Pons (tissue), 1 donor: ENCODE results near the gene ZIC2.
"Not testable (repeated sequence)": the region's sequence is repeated elsewhere in the genome, so short reads cannot be mapped to it uniquely, and the experiment has no call there.

Source experiments
- DNase-seq: peaks from one replicate; pipeline ENCODE4 v3.0.0-alpha.2; 2016; ENCODE audit warnings: low spot score

ZIC2 gene

DNA sequence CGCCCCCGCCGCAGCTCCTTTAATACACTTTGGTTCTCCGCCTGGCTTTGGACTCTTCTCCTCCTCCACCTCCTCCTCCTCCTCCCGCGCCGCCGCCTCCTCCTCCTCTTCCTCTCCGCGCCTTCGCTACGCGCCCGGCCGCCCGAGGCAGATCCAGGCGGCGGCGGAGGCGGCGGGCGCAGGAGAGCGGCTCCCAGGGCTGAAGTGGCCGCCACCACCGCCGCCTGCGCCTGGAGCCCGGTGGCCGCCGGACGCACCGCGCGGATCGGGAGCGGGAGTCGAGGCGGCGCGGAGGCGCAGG is at the start of gene ZIC2:
Gene ZIC2 (plus strand): TSS at position 50 of the 301 bp plus-strand sequence. CDS start 281 bp downstream, outside the sequence.
- no peak for DNase-seq

DNA sequence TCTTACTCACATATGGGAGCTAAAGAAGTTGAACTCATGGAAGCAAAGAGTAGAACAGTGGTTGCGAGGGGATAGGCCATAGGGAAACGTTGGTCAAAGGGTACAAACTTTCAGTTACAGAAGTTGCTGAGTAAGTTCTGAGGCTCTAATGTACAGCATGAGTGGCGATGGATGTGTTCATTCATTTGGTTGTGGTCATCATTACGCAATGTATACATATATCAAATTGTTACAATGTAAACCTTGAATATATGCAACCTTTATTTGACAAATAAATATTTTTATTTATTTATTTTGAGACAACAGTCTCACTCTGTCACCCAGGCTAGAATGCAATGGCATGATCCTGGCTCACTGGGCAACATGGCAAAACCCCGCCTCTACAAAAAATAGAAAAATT is 48.7 kb upstream of the ZIC2 start:
- DNase-seq: no peak

DNA sequence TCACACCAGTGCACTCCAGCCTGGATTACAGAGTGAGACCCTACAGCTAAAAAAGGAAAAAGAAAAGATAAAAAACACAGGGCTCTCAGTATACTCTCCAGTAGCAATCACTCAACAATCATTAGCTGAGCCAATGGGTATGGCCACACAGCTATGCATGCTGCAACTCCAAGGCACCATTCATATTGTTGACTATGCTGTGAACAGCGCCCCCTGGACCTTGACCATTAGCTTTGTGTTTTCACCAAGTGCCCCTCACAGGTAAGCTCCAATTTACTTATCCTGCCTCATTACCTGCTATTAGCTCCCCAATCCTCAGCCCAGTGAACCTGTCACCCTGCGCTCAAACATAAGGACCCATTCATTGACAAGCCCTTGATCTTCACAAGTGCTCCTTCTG is 45.8 kb upstream of the ZIC2 start:
- no peak for DNase-seq

DNA sequence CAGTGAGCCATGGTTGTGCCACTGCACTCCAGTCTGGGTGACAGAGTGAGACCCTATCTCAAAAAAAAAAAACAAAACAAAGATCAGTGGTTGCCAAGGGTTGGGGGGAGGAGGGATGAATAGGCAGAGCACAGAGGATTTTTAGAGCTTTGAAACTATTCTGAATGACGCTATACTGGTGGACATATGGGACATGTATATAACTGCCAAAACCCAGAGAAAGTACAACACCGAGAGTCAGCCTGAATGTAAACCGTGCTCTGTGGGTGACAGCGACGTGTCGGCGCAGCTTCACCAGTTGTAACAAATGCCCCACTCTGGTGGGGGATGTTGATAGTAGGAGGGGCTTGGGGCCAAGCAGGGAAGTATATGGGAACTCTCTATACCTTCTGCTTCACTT is 42.9 kb upstream of the ZIC2 start:
- no peak for DNase-seq

DNA sequence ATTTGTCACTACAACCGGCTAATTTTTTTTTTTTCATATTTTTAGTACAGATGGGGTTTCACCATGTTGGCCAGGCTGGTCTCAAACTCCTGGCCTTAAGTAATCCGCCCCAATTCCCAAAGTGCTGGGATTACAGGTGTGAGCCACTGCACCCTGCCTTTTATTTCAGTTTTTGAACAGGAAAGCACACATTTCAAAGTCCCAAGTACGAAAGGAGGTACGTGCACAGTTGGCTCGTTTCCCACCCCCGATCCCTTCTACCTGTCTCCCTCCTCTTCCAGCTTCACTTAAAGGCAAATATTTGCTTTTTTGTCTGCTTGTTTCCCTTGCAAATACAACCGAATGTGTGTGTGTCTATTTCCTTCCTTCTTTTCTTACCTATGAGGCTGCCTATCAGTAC is 40.5 kb upstream of the ZIC2 start:
- no peak for DNase-seq

DNA sequence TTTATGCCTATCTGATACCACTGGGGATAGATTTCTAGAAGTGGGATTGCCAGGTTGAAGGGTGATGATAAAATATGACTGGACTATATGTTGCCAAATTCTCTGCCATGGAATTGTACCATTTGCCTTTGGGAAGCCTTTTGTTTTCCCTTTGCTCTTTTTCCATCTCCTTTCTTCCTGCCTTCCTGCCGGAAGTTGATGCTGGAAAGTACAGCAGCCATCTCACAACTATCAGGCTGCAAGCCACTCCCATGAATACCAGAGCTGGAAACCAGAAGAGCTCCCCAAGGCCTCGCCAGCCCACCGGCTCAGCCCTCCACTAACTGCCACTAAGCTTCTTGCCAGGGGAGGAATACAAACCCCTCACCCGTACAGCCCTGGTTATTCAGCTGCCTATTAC is 39.7 kb upstream of the ZIC2 start:
- DNase-seq: no peak

DNA sequence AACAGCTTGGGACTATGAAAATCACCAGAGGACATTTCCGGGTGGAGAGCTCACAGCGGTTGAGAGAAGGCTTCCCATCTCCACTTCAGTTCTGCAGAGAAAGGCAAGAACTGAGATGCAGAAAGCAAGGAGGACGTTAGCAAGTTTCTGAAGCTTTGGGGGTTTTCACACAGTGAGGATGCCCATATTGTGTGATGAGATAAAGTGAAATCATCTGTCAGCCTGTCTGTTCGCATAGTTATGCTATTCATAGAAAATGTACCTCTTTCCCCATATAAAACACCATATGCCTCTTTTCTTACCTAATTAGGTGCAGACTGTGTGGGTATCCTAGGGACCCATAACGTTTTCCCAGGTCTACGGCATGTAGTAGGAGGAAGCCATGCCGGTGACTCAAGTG is 37.5 kb upstream of the ZIC2 start:
- DNase-seq: no peak

DNA sequence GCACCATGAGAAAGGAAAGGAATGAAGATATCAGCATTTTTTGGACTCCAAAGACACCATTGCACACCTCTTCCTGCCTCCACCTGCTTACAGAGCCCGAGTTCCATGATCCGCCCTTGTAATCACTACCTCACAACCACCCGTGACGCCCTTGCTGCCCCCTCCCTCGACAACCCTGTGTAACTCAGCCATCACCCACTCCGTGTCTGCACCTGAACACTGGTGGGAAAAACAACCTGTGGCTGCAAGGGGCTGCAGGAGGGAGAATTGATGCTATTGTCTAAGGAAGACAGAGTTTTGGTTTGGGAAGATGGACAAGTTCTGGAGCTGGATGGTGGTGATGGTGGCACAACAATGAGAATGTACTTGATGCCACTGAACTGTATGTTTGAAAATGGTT is 37.0 kb upstream of the ZIC2 start:
- DNase-seq: no peak

DNA sequence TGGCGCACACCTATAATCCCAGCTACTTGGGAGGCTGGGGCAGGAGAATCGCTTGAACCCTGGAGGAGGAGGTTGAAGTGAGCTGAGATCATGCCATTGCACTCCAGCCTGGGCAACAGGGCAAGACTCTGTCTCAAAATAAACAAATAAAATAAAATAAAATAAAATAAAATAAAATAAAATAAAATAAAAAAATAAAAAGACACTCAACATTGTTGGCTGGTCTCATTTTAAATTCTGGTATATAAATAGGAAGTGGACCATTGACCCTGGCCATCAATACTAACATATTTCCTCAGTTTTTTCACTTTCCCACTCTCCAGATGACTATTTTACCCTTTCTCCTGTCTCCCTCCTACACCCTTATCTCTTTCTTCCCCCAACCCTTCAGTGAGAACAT is 36.1 kb upstream of the ZIC2 start:
- not testable (repeated sequence) for DNase-seq

DNA sequence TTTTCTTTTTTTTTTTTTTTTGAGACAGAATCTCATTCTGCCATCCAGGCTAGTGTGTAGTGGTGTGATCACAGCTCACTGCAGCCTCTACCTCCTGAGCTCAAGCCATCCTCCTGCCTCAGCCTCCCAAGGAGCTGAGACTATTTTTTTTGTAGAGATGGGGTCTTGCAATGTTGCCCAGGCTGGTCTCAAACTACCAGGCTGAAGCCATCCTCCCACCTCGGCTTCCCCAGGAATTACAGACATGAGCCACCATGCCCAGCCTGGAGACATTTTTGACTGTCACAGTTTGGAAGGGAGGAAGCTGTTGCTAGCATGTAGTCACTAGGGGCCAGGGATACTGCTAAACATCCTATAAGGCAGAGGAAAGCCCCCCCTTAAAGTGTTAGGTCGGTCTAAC is 33.9 kb upstream of the ZIC2 start:
- no peak for DNase-seq

DNA sequence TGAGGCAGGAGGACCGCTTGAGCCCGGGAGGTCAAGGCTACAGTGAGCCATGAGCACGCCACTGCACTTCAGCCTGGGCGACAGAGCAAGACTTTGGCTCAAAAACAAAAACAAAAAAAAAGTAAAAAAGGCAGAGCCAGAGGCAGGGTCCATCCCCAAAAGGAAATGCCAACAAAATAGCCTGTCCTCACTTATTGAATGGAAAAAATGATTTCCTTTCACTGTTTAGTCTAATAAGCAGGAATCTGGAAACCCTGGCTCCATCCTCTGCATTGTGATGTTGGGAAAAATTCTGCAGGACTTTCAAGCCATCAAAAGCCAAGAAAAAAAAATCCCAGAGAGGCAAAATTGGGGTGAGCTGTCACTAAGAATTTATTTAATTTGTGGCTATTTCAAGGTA is 33.2 kb upstream of the ZIC2 start:
- DNase-seq: no peak

DNA sequence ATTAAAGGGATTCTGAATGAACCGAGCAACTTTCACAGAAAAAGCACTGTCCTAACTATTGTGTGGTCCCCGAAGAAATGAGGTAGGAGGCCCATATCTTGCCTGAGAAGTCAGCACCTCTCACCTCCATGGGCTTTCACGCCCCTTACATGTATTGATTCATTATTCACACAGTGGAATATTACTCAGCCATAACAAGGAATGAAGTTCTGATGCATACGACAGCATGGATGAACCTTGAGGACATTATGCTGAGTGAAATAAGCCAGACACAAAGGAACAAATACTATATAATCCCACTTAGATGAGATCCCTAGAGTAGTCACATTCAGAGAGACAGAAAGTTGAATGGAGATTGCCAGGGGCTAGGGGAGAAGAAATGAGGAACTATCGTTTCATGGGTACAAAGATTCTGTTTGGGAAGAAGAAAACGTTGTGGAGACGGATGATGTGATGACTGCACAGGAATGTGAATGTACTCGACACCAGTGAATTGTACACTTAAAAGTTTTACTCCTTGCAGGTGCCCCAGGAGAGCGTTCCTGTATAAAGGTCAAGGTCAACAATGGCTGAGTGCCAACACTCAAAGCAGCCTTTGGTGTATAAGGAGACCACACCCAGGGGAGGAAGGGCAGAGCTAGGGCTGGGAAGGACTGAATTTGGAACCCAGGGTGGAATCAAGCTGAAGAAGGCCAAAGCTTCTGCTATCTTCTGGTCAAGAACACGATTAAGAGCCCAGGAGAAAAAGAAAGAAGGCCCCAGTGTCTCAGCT is 32.5 kb upstream of the ZIC2 start:
- DNase-seq: no peak

DNA sequence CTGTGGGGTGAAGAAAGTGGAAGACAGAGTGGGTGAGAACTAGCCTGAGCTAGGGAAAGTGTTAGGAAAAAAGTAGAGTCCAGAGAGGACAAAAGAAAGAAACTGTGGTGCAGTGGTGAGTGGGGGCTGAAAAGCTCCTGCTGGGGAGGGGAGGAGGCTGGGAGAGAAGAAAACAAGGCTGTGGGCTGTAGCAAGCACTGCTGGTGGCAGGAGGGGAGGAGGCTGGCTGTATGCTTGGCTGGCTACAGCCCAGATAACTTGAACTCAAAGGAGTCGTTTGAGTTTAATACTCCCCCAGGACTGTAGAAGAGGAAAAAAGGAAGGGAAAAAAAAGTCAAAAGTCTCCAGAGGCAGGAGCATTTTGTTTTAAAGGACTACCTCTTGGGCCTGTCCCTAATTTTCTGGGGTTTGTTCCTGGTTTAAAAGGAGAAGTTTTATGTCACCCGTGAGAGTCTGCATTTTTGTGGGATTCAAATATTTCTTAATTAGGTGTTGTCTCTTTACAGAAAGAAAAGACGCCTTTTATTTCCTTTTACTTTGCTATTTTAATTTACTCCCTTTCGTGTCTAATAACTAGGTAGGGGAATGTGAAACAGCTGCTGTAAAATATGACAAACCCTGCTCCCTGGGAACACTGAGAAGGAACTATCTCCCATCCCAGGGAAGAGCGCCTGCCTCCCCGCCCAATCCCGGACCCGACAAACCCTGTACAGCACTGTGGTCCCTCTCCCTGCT is 31.7 kb upstream of the ZIC2 start:
- no peak for DNase-seq

DNA sequence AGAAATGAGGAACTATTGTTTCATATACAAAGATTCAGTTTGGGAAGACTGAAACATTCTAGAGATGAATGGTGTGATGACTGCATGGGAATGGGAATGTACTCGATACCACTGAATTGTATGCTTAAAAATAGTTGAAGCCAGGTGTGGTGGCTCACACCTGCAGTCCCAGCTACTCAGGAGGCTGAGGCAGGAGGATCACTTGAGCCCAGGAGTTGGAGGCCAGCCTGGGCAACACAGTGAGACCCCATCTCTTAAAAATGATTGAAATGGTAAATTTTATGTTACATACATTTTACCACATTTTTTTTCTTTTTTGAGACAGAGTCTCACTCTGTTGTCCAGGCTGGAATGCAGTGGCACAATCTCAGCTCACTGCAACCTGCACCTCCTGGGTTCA is 29.9 kb upstream of the ZIC2 start:
- DNase-seq: not testable (repeated sequence)

DNA sequence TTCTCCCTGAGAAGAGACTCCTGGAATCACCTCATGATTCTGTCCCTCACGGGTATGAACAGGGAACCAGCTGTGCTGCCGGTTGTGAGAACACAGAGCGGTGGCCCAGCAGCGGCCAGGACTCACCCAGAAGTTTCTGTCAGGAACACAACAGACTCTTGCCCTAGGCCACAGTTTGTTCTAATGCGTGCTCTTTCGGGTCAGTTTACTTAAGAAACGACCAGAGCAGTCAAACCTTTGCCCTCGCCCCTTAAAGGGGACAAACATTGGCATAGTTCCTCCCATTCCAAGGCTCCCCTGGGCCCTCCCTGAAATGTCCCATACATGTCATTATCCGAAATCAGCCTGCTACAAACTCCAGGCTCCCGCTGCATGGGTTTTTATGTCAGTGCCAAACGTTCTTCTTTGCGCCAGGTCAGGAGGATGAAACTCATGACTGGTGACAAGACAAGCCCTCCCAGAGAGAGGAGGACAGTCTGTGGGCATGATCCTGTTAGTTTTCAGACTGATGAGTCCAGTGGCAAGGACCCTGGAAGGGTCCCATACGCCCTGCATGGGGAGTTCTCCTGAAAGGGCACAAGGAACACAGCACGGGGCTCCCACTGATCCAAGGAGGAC is 28.3 kb upstream of the ZIC2 start:
- DNase-seq: no peak

DNA sequence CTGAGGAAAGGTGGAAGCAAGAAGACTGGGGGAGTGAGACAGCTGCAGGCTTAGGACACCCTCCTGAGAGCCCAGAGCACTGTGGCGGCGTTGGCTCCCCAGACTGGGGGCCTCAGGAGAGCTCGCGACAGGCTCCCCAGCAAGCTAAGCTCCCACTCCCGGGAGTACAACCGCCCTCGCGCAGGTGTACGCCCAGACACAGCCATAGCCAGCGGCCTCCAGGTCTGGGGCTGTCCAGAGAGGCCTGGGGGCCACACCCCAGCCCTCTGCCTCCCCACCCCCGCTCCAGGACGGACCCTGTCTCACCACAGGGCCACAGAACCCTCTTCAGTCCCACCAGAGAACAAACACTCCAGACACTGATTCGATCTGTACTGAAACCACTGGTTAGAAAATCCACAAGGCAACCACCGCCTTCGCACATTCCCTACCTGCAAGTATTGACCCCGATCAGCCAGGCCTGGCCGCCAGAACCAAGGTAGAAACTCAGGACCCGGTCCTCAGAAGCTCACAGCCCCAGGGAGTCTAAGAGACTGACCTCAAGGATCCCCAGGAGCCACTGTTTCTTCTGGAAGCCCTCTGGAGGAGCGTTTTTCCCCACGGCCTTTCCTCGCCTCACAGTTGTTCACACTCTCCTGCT is 26.4 kb upstream of the ZIC2 start:
- no peak for DNase-seq

DNA sequence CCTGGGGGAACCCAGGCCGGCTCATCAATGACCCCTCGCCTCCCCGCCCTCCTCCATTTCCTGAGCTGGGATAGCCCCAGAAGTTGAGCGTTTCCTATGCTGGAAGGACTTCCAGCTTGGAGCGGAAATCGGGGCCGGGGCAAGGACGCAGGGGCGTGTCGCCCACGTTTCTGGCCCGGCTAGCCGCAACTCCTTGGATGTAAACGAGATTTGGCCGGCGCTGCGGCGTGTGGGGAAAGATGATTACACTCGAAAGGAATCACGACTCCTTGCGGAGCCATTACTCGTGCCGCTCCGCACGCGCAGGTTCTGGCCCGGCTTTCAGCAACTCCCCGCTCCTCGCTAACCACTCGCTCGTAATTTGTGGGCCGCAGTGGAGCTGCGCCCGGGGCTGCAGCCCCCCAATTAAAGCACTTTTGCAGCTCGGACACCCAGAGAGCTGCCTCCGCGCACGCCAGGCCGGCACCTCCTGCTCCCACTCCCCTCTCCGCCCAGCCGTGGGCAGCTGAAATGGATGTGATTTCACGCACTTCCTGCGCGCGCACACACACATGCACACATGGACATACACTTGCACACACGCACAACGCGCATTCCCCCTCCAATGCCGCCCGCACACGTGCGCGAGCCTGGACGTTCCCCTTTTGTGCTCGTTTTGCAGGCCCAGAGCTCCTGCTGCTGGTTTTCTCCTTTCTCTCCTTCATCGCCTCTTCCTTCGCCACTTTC is 25.7 kb upstream of the ZIC2 start:
- DNase-seq: no peak

DNA sequence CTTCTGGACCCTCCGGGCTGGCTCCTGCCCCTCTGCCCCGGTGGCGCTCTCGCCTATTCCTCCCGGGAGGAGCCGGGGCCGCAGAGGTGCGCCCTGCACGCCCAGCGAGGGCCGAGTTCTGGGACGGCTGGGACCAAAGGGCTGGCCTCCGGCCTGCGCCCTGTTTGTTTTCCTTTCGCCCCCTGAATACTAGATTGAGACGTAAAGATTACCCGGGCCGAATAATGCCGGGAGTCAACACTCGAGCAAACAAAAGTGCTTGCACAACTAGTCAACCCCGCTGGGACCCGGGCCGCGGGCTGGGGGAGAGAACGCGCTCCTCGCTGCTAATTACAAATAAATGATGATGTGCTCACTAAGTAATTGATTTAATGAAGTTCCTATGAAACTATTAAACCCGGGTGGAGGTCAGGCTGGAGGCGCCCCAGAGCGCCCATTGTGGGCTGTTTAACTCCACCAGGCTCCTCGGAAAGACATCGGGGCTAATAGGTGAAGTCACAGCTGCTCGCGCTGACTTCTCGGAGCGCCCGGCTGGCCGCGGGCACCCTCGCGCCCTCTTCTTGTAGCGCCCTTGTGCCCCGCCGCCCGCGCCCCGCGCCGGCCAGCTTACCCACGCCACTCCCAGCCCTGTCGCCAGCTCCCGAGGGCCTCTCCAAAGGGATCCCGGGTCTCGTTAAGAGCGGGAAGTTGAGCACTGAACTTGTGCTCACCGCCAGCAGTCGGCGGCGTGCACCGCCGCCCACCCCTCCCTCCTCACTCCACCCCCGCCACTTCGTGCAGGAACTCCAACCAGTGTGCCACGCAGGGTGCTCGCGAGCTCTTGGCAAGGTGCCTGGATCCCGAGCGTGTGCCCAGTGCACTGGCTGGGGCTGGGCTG is 24.9 kb upstream of the ZIC2 start:
- no peak for DNase-seq

DNA sequence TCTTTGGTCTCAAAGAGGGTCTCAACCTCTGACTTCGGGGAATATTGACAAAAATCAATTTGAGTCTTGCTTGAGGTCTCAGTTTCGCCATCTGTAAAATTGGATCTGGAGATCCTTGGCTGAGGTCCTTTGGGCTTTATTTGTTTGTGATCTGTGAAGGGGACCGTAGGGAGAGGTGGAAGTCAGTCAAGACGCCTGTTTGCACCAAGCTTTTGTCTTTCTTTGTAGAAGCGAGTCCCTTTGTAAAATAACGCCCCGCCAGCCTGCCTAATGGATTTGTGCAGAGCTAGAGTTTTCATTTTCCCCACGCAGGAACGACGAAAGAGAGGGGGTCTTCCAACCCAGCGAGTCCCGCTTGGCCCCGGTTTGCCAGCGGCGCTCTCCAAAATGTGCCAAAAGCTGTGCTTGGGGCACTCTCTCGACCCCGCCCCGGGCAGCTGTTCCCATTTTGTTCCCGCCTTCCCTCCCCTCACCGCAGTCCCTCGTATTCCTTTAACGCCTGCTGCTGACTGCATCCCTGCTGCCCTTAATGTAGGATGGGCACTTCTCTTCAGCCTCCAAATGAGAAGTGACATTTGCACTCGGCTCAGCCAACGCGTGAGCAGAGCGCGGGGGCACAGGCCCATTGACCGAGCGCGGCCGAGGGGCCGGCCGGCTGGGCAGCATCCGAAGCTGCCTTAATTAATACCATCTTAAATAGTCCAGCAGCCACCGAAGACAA is 23.0 kb upstream of the ZIC2 start:
- no peak for DNase-seq

DNA sequence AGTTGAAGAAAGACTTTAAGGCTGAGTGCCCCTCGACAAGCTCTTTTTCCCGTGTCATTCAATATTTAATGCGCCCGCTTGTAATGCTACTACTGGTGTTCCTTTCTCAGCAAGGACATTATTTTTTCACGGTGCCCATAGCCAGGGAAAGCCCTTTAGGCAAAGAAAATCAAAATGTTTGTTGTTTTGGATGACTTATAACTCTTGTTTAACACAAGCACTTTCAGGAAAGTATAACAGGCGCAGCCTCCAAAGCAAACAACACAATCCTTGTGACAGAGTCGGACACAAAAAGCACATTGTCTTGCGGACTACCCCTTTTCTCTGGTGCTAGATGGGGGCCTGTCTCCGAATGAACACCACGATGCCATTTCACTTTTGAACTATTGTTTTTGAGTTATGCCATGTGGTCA is 22.5 kb upstream of the ZIC2 start:
- peak; percentile 77 for DNase-seq
